Astrocyte of the spinal cord (primary cell): ENCODE data around the gene AMELX.

Experiments used
- DNase-seq: peaks from one replicate; pipeline ENCODE4 v3.0.0; 2011; ENCODE audit warnings: low read depth, low spot score
- H3K4me3 ChIP-seq: 2 replicates; pipeline ENCODE4 v1.5.1; 2011; ENCODE audit warnings: low read depth, mild to moderate bottlenecking, low read length, moderate library complexity
- in situ Hi-C: cut with HindIII; loops from 2 replicates; pipeline ENCODE4 v1.10.0; 2017; ENCODE audit warnings: low sequenced_read_pairs
- TF ChIP-seq, protein P1 (sequence below): IDR thresholded peaks from 2 replicates; pipeline ENCODE4 v1.5.1; 2012; ENCODE audit warnings: low read depth, mild to moderate bottlenecking, low read length, inconsistent platforms

Gene AMELX

DNA sequence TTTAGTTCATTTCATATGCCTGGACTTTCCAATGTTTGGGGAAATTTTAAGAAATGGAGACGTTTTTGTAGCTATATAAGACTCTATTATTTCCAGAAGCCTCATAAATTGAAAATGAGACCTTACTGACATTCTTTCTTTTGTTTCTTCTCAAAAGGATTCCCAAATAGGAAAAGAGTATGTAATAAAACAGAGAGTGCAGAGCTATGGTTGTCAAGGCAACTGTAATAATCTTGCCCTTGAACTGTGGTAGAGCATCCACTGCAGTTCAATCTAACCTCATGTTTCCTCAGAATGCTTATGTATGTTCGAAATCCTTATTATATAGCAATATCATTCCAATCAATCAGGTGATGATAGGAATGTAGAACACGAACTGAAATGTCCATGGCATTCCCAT lies 54.1 kb downstream of the AMELX start:
- no peak overlapping the region for H3K4me3 ChIP-seq
- no peak for DNase-seq
- TF ChIP-seq, protein P1, sequence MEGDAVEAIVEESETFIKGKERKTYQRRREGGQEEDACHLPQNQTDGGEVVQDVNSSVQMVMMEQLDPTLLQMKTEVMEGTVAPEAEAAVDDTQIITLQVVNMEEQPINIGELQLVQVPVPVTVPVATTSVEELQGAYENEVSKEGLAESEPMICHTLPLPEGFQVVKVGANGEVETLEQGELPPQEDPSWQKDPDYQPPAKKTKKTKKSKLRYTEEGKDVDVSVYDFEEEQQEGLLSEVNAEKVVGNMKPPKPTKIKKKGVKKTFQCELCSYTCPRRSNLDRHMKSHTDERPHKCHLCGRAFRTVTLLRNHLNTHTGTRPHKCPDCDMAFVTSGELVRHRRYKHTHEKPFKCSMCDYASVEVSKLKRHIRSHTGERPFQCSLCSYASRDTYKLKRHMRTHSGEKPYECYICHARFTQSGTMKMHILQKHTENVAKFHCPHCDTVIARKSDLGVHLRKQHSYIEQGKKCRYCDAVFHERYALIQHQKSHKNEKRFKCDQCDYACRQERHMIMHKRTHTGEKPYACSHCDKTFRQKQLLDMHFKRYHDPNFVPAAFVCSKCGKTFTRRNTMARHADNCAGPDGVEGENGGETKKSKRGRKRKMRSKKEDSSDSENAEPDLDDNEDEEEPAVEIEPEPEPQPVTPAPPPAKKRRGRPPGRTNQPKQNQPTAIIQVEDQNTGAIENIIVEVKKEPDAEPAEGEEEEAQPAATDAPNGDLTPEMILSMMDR = no peak
- in situ Hi-C loops = no loop called here

DNA sequence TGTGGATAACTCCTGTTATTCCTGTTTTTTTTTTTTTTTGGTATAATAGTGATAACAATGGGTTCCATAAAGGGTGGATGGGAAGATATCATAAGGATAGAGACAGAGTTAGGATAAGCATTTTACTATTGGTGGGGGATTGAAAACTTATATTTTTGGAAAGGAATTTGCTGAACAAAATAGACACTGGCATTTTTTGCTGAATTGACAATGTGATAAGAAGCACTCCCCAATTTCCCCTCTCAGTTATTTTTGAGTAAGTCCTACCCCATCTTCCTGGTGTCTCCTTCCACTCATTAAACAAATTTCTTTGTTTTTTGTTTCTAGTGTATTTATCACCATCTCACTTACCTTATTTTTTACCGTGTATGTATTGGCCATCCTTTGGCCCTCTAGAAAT lies 55.8 kb downstream of the AMELX start:
- no peak for DNase-seq
- in situ Hi-C loops = no loop called here
- TF ChIP-seq, protein P1 = no peak
- H3K4me3 ChIP-seq = no peak overlapping the region

DNA sequence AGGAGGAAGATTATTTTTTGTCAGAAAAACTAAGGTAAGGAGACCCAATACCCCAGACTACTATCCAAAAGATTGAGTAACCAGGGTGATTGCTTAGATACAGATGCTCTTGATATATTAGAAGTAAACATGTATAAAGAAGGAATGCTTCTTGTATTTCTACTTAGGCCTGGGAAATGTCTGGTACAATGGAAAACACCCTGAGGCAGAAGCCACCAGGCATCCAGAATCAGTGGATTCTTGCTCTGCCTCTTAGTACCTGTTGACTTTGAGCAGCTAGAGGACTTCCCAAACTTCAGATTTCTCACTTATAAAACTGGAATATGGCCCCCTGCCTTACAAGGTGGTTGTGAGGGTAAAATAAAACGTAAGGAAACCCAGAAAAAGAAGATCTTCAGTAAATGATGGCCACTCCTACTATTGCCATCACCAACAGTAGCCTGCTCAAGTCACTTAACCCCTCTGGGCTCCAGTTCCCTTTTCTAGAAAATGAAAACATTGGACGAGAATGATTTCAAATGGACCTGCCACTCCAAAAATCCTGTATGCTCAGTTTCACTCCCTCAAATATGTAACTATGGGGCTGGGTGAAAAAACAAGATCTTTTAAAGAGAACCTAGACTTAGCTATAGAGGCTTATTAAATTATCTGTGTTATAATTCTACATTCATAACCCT lies 56.6 kb downstream of the AMELX start:
- in situ Hi-C loops = no loop called here
- TF ChIP-seq, protein P1 = no peak
- DNase-seq = no peak

More for the DNA sequence above, 56.6 kb downstream of the AMELX start:
- H3K4me3 ChIP-seq = no peak overlapping the region
